GM19023 (cell line): ENCODE data around the gene KLF8.

Source experiments
- ATAC-seq: cut with Tn5 transposase; IDR thresholded peaks from one replicate; pipeline ENCODE4 v1.9.1; 2021; ENCODE audit warnings: mild to moderate bottlenecking, moderate library complexity; ENCODE audit not compliant: unreplicated experiment

Gene KLF8

GRCh38 chrX:56308726-56309125 lies 76.6 kb downstream of the KLF8 start:
- ATAC-seq: no peak

GRCh38 chrX:56309881-56310280 lies 77.7 kb downstream of the KLF8 start:
- ATAC-seq: no peak

- no peak for ATAC-seq
Observed at GRCh38 chrX:56310581-56310980, 78.4 kb downstream of the KLF8 start.

- no peak for ATAC-seq
Observed at GRCh38 chrX:56313308-56313707, 81.2 kb downstream of the KLF8 start.

- ATAC-seq: no peak
Observed at GRCh38 chrX:56314334-56314733, 82.2 kb downstream of the KLF8 start.

- no peak for ATAC-seq
Observed at GRCh38 chrX:56318076-56318475, 85.9 kb downstream of the KLF8 start.

- ATAC-seq: no peak
Observed at GRCh38 chrX:56319165-56319564, 87.0 kb downstream of the KLF8 start.
